ENCODE measurements around the gene IPO8.

DNA sequence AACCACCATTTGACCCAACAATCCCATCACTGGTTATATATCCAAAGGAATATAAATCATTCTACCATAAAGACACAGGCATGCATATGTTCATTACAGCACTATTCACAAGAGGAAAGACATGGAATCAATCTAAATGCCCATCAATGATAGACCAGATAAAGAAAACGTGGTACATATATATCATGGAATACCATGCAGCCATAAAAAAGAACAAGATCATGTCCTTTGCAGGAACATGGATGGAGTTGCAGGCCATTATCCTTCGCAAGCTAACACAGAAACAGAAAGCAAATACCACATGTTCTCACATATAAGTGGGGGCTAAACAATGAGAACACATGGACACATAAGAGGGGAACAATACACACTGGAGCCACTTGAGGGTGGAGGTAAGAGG lies 43.4 kb upstream of the IPO8 start:
- TF ChIP-seq, protein P1, sequence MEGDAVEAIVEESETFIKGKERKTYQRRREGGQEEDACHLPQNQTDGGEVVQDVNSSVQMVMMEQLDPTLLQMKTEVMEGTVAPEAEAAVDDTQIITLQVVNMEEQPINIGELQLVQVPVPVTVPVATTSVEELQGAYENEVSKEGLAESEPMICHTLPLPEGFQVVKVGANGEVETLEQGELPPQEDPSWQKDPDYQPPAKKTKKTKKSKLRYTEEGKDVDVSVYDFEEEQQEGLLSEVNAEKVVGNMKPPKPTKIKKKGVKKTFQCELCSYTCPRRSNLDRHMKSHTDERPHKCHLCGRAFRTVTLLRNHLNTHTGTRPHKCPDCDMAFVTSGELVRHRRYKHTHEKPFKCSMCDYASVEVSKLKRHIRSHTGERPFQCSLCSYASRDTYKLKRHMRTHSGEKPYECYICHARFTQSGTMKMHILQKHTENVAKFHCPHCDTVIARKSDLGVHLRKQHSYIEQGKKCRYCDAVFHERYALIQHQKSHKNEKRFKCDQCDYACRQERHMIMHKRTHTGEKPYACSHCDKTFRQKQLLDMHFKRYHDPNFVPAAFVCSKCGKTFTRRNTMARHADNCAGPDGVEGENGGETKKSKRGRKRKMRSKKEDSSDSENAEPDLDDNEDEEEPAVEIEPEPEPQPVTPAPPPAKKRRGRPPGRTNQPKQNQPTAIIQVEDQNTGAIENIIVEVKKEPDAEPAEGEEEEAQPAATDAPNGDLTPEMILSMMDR (IDR thresholded peaks at IDR 0.05) = no peak
- TF ChIP-seq POLR2A (IDR thresholded peaks at IDR 0.05) = no peak

Measured in adrenal gland (tissue), 5 donors.